A549 (cell line): ENCODE results near the gene CNTN2.

ENCODE experiments used
- CTCF ChIP-seq: fragments of >200 bp; sonication (Bioruptor Twin); formaldehyde crosslinking; IDR thresholded peaks from 3 replicates; pipeline ENCODE4 v1.5.1; 2016
- EHMT2 ChIP-seq: fragments of 200-600 bp; sonication (generic); IDR thresholded peaks from 2 replicates; pipeline ENCODE4 v1.6.1; 2016; ENCODE audit warnings: antibody characterized with exemption, low read depth, mild to moderate bottlenecking, moderate library complexity
- POLR2A ChIP-seq: IDR thresholded peaks from 2 replicates; pipeline ENCODE4 v1.6.1; 2012; ENCODE audit warnings: mild to moderate bottlenecking, low read length
- RARB ChIP-seq: fragments of 250-450 bp; sonication (Bioruptor Pico); IDR thresholded peaks from 2 replicates; pipeline ENCODE4 v1.8.0; 2021; ENCODE audit warnings: mild to moderate bottlenecking, moderate library complexity

GRCh38 chr1:205127646-205128045 is 84.6 kb downstream of the CNTN2 start:
- TF ChIP-seq EHMT2 (no peak), CTCF (no peak), RARB (CRISPR knock-in tag) (no peak), POLR2A (no peak)
